SU-DHL-6 (cell line): Measurements from ENCODE around the gene CDH13.

Experiments
- EZH2phosphoT487 ChIP-seq: fragments of 200-600 bp; sonication (generic), shearing (Covaris generic); conservative IDR thresholded peaks from 2 replicates; pipeline ENCODE4 v1.6.1; 2018; ENCODE audit warnings: mild to moderate bottlenecking, antibody characterized with exemption, low read length, moderate library complexity, mixed read lengths
- TF ChIP-seq, protein P1 (sequence below): fragments of 200-600 bp; sonication (generic); IDR thresholded peaks from one replicate; pipeline ENCODE4 v1.5.1; 2017; ENCODE audit warnings: antibody characterized with exemption, mild to moderate bottlenecking, low read length, moderate library complexity; ENCODE audit not compliant: insufficient read depth, poor library complexity, severe bottlenecking

DNA sequence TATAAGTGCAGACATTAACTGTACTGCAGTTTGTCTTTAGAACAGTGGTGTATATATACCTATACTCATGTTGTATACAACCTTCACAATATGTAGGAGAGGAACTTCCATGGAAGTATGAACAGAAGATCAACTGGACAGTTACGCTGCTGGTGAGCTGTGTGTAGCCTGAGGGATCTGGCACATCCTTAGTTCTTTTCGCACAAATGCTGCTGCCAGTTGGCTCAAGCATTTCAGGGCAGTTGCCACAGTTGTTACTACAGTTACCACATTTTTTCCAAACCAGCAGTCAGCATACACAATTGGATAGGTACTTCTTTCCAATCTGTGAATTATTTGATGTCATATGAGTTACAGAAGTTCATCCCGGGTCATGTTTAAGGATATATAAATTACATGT is 641.4 kb downstream of the CDH13 start:
- TF ChIP-seq, protein P1, sequence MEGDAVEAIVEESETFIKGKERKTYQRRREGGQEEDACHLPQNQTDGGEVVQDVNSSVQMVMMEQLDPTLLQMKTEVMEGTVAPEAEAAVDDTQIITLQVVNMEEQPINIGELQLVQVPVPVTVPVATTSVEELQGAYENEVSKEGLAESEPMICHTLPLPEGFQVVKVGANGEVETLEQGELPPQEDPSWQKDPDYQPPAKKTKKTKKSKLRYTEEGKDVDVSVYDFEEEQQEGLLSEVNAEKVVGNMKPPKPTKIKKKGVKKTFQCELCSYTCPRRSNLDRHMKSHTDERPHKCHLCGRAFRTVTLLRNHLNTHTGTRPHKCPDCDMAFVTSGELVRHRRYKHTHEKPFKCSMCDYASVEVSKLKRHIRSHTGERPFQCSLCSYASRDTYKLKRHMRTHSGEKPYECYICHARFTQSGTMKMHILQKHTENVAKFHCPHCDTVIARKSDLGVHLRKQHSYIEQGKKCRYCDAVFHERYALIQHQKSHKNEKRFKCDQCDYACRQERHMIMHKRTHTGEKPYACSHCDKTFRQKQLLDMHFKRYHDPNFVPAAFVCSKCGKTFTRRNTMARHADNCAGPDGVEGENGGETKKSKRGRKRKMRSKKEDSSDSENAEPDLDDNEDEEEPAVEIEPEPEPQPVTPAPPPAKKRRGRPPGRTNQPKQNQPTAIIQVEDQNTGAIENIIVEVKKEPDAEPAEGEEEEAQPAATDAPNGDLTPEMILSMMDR = no peak
- no peak for TF ChIP-seq EZH2phosphoT487
